ENCODE data around the gene TSHR. TPM values are rescaled to one million over a fixed set of nuclear protein-coding genes. Genes with fewer than 3 reads are reported as not detected.
"Not testable (repeated sequence)": the region's sequence is repeated elsewhere in the genome, so short reads cannot be mapped to it uniquely, and the experiment has no call there.

The TSHR gene
- total RNA-seq, 1 donor: not detected

DNA sequence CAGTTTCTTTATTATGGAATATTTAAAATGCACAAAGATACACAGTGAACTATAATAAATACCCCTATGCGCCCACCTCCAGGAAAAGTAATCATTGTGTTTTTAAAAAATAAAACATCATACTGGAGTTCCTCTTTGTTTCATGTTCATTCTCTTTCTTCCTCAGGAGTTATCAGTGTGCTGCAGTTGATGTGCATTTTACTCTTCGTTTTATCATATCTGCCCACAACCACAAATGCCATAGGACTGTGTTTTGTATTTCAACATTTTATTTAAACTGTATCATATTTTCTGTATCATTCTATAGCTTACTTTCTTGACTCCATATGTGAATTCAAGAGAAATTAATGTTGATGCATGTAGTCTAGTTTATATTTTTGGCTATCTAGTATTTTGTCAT is 53.9 kb downstream of the TSHR start:
- DNase-seq (ENCODE audit: insufficient read length, low spot score, missing footprints): no peak
- H3K36me3 ChIP-seq (ENCODE audit: insufficient read depth, low read length): no peaks in the 10 kb centered on the region
- H3K4me1 ChIP-seq (ENCODE audit: insufficient read depth, low read length): no peaks in the 10 kb centered on the region
- no peak overlapping the region for H2AFZ ChIP-seq (ENCODE audit: low read length)
- no peaks in the 10 kb centered on the region for H3K79me2 ChIP-seq (ENCODE audit: insufficient read depth, low read length)
- H3K4me3 ChIP-seq (ENCODE audit: insufficient read depth, low read length): no peak overlapping the region
- no peak overlapping the region for H3K27ac ChIP-seq (ENCODE audit: low read depth, low read length)
- no peak for TF ChIP-seq CTCF (IDR thresholded peaks at IDR 0.05; ENCODE audit: extremely low read depth, low read depth, low read length)
- no peak overlapping the region for H3K4me2 ChIP-seq (ENCODE audit: insufficient read depth, low read length)
- no peaks in the 10 kb centered on the region for H4K20me1 ChIP-seq (ENCODE audit: insufficient read depth, low read length)
- H3K27me3 ChIP-seq (ENCODE audit: insufficient read depth, low read length): no peaks in the 10 kb centered on the region
- no peaks in the 10 kb centered on the region for H3K9me3 ChIP-seq (ENCODE audit: low read depth, low read length)

- Histone ChIP-seq H3K4me2 (ENCODE audit: insufficient read depth, low read length) (peak overlapping the region; percentile 39), H3K79me2 (ENCODE audit: insufficient read depth, low read length) (no peaks in the 10 kb centered on the region), H3K27me3 (ENCODE audit: insufficient read depth, low read length) (no peaks in the 10 kb centered on the region), H3K27ac (ENCODE audit: low read depth, low read length) (no peak overlapping the region), H2AFZ (ENCODE audit: low read length) (peak overlapping the region; percentile 22), H3K4me1 (ENCODE audit: insufficient read depth, low read length) (no peaks in the 10 kb centered on the region), H3K4me3 (ENCODE audit: insufficient read depth, low read length) (no peak overlapping the region), H4K20me1 (ENCODE audit: insufficient read depth, low read length) (no peaks in the 10 kb centered on the region), H3K9me3 (ENCODE audit: low read depth, low read length) (no peaks in the 10 kb centered on the region), H3K36me3 (ENCODE audit: insufficient read depth, low read length) (no peaks in the 10 kb centered on the region)
- TF ChIP-seq CTCF (IDR thresholded peaks at IDR 0.05; ENCODE audit: extremely low read depth, low read depth, low read length): no peak
- no peak for DNase-seq (ENCODE audit: insufficient read length, low spot score, missing footprints)
These were observed 62.8 kb downstream of the TSHR start for GRCh38 chr14:81018251-81018650.

GRCh38 chr14:81018684-81019083 is 63.3 kb downstream of the TSHR start:
- TF ChIP-seq CTCF (IDR thresholded peaks at IDR 0.05; ENCODE audit: extremely low read depth, low read depth, low read length): no peak
- H3K36me3 ChIP-seq (ENCODE audit: insufficient read depth, low read length): no peaks in the 10 kb centered on the region
- no peaks in the 10 kb centered on the region for H3K79me2 ChIP-seq (ENCODE audit: insufficient read depth, low read length)
- H3K27me3 ChIP-seq (ENCODE audit: insufficient read depth, low read length): no peaks in the 10 kb centered on the region
- no peak overlapping the region for H3K4me3 ChIP-seq (ENCODE audit: insufficient read depth, low read length)
- no peak overlapping the region for H3K27ac ChIP-seq (ENCODE audit: low read depth, low read length)
- H2AFZ ChIP-seq (ENCODE audit: low read length): no peak overlapping the region
- H3K4me1 ChIP-seq (ENCODE audit: insufficient read depth, low read length): no peaks in the 10 kb centered on the region
- H3K9me3 ChIP-seq (ENCODE audit: low read depth, low read length): no peaks in the 10 kb centered on the region
- no peak for DNase-seq (ENCODE audit: insufficient read length, low spot score, missing footprints)
- H3K4me2 ChIP-seq (ENCODE audit: insufficient read depth, low read length): peak overlapping the region; percentile 39
- no peaks in the 10 kb centered on the region for H4K20me1 ChIP-seq (ENCODE audit: insufficient read depth, low read length)

DNA sequence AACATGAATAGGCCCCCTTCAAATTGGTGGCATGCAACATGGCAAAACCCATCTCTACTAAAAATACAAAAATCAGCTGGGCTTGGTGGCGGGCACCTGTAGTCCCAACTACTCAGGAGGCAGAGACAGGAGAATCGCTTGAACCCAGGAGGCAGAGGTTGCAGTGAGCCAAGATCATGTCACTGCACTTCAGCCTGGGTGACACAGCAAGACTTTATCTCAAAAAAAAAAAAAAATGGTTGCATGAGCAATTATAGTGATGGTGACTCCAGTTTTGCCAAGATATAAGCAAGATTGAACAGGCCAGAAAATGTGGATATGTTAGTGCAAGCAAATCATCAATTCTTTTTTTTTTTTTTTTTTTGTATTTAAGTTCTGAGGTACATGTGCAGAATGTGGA is 63.7 kb downstream of the TSHR start:
- H3K27ac ChIP-seq (ENCODE audit: low read depth, low read length); H4K20me1 ChIP-seq (ENCODE audit: insufficient read depth, low read length); H2AFZ ChIP-seq (ENCODE audit: low read length); H3K4me3 ChIP-seq (ENCODE audit: insufficient read depth, low read length); DNase-seq (ENCODE audit: insufficient read length, low spot score, missing footprints); H3K36me3 ChIP-seq (ENCODE audit: insufficient read depth, low read length); H3K4me2 ChIP-seq (ENCODE audit: insufficient read depth, low read length); H3K79me2 ChIP-seq (ENCODE audit: insufficient read depth, low read length); H3K9me3 ChIP-seq (ENCODE audit: low read depth, low read length); H3K27me3 ChIP-seq (ENCODE audit: insufficient read depth, low read length); H3K4me1 ChIP-seq (ENCODE audit: insufficient read depth, low read length): not testable (repeated sequence)
